Measurements from ENCODE around the gene SHISA7. TPM values are rescaled to one million over a fixed set of nuclear protein-coding genes. Genes with fewer than 3 reads are reported as not detected.

Gene SHISA7
- total RNA-seq: 0.25 TPM

DNA sequence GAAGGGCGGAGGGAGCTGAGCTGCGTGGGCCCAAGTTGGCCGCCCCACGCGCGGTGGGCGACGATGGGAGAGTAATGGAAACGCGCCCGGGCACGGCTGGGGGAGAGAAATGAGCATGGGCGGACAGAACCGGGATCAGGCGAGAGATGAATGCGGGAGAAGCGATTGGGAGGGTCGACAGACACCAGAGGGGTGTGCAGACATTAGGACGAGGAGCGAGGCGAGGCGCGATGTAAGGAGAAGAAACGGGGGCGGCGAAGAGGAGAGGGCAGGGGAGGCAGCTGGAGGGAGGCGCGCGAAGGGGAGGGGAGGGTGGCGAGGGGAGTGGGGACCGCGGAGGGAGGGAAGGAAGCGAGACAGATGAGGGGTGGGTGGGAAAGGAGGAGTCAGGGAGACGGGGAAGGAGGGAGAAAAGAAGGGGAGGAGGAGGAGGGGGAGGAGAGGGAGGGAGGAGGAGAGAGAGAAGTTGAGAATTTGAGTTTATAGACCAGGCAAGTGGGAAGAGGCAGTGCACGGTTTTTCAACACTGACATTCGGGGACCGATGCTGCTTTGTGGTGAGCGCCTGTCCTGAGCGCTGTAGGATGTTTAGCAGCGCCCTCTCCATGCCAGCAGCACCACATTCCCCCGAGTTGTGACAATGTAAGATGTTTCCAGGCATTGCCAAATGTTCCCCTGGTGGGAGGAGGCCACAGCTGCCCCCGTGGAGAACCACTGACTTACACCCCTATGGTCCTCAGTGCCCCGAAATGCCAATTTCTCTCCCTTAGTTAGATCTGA is at the start of gene SHISA7:
Gene SHISA7 (minus strand): TSS at position 256 of the 779 bp plus-strand sequence. CDS start 437 bp downstream, outside the sequence.
- H3K27ac ChIP-seq: no peak within 1 kb of the TSS
- TF ChIP-seq POLR2AphosphoS5 (IDR thresholded peaks at IDR 0.05; ENCODE audit: insufficient read depth in 1 of 2, low read depth in 1 of 2) (no peak), POLR2A (IDR thresholded peaks at IDR 0.05) (no peak)
- TF ChIP-seq, protein P1, sequence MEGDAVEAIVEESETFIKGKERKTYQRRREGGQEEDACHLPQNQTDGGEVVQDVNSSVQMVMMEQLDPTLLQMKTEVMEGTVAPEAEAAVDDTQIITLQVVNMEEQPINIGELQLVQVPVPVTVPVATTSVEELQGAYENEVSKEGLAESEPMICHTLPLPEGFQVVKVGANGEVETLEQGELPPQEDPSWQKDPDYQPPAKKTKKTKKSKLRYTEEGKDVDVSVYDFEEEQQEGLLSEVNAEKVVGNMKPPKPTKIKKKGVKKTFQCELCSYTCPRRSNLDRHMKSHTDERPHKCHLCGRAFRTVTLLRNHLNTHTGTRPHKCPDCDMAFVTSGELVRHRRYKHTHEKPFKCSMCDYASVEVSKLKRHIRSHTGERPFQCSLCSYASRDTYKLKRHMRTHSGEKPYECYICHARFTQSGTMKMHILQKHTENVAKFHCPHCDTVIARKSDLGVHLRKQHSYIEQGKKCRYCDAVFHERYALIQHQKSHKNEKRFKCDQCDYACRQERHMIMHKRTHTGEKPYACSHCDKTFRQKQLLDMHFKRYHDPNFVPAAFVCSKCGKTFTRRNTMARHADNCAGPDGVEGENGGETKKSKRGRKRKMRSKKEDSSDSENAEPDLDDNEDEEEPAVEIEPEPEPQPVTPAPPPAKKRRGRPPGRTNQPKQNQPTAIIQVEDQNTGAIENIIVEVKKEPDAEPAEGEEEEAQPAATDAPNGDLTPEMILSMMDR (IDR thresholded peaks at IDR 0.05): no peak
- H3K27me3 ChIP-seq: peaks cover 21% of the 10 kb centered on the region
- H3K4me1 ChIP-seq: peaks cover 28% of the 10 kb centered on the region
- intact Hi-C loops (cut with DNase I): no loop called here
- DNase-seq (ENCODE audit: extremely low spot score in 2 of 2): no peak
- H3K36me3 ChIP-seq: no peaks in the 10 kb centered on the region
- H3K4me3 ChIP-seq: no peak within 1 kb of the TSS
- no peaks in the 10 kb centered on the region for H3K9me3 ChIP-seq

DNA sequence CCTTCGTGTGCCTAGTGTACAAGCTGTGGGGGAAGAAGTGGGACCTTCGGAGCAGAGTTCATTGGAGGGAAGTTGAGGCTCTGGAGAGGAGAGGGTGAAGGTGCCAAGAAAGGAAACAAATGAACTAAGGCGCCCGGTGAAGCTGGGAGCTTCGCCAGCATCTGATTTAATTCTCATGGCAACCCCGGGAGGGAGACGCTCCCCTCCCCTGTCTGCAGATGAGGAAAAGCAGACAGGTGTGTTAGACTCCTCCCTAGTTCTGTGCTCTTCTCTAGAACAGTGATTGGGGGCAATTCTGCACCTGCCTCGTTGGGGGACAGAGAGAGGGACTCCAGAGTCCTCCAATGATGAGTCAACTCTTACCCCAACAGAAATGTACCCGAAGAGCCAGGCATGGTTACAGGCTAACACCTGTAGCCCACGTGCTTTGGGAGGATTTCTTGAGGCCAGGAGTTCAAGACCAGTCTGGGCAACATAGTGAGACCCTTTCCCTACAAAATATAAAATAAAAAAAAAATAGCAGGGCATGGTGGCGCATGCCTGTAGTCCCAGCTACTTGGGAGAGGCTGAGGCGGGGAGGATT is 49.4 kb upstream of the SHISA7 start:
- Histone ChIP-seq H3K27me3 (no peaks in the 10 kb centered on the region), H3K36me3 (no peaks in the 10 kb centered on the region), H3K9me3 (no peaks in the 10 kb centered on the region), H3K4me1 (peaks cover 60% of the 10 kb centered on the region), H3K4me3 (no peak overlapping the region), H3K27ac (peak overlapping the region; percentile 96)
- intact Hi-C loops (cut with DNase I): no loop called here
- TF ChIP-seq POLR2A (IDR thresholded peaks at IDR 0.05): no peak
- TF ChIP-seq, protein P1 (IDR thresholded peaks at IDR 0.05): no peak
- TF ChIP-seq POLR2AphosphoS5 (IDR thresholded peaks at IDR 0.05; ENCODE audit: insufficient read depth in 1 of 2, low read depth in 1 of 2): no peak
- DNase-seq (ENCODE audit: extremely low spot score in 2 of 2): no peak

DNA sequence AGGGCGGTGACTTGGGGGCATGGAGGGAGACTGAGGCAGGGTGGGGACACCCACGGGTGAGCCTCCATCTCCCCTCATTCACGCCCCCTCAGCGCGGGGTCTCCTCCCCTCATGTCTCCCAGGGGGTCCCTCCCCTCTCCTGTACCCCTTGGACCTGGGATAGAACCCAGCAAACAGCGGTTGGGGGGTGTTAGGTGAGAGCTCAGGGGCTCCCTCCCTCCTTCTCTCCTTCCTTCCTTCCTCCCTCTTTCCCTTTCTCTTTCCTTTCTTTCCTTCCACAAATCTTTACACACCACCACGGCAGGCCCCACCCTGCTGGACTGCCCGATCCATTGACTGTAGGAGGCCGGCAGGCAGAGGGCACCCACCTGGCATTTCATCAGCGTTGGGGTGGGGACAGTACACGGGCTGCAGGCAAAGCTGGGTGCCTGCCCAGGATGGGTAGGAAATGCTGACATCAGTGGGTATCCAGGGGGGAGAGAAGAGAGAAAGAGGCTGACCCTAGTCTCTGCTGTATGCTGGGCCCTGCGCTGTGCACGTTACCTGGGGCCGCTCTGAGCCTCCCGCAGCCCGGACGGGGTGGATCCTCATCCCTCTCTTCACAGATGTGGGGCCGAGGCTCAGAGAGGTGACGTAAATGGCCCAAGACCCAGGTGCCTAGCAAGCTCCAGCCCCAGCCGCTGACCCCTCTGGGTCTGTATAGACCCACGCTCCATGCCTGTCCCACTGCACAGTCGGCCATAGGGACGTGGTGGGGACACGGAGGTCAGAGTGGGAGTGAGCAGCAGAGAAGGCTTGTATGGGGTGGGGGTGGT is 48.7 kb upstream of the SHISA7 start:
- intact Hi-C loops (cut with DNase I): no loop called here

DNA sequence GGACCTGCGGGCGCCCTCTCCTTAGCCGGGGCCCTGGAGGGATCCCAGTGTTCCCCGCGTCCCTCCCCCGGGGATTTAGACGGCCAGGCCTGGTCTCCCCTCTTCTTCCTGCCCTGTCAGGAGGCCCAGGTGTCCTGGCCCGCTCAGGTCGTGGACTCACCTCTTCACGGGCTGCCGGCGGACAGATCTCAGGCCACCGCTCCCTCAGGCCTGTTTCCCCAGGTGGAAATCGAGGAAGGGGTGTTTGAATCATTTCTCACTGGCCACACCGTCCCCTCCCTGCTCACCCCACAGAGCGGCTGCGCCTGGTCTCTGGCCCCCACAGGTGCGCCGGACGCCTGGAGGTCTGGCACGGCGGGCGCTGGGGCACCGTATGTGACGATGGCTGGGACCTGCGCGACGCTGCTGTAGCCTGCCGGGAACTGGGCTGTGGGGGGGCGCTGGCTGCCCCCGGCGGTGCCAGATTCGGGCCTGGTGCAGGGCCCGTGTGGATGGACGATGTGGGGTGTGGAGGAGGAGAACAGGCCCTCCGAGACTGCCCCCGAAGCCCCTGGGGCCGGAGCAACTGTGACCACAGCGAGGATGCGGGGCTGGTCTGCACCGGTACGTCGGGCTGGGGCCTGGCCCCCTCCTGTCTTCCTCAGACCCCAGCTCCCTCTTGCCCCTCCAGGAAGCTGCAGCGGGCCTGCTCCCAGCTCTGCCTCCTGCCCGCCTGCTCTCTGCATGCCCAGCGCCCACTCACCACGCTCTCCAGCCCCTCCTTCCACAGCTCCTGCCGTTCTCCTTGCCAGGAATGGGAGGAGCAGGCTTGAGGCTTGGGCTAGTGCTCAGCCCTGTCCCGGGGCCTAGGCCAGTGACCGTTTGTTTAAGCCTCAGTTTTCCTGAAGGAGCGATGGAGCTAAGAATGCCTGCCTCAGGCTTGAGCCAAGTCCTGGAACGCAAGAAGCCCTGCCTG is 47.7 kb upstream of the SHISA7 start:
- no peak for DNase-seq (ENCODE audit: extremely low spot score in 2 of 2)
- TF ChIP-seq POLR2AphosphoS5 (IDR thresholded peaks at IDR 0.05; ENCODE audit: insufficient read depth in 1 of 2, low read depth in 1 of 2): no peak
- H3K9me3 ChIP-seq: no peaks in the 10 kb centered on the region
- no peaks in the 10 kb centered on the region for H3K27me3 ChIP-seq
- no peak overlapping the region for H3K4me3 ChIP-seq
- peak overlapping the region; percentile 95 for H3K27ac ChIP-seq
- H3K4me1 ChIP-seq: peaks cover 76% of the 10 kb centered on the region
- no peaks in the 10 kb centered on the region for H3K36me3 ChIP-seq
- intact Hi-C loops (cut with DNase I): no loop called here

More for the DNA sequence above, 48.7 kb upstream of the SHISA7 start:
- DNase-seq (ENCODE audit: extremely low spot score in 2 of 2): no peak
- Histone ChIP-seq H3K27me3 (no peaks in the 10 kb centered on the region), H3K27ac (peak overlapping the region; percentile 95), H3K9me3 (no peaks in the 10 kb centered on the region), H3K4me1 (peaks cover 67% of the 10 kb centered on the region), H3K4me3 (no peak overlapping the region), H3K36me3 (no peaks in the 10 kb centered on the region)
- TF ChIP-seq POLR2AphosphoS5 (IDR thresholded peaks at IDR 0.05; ENCODE audit: insufficient read depth in 1 of 2, low read depth in 1 of 2): peak in 1 of 2 donors; percentile 11
- TF ChIP-seq, protein P1 (IDR thresholded peaks at IDR 0.05): no peak
- no peak for TF ChIP-seq POLR2A (IDR thresholded peaks at IDR 0.05)
